Activated CD4-positive, CD25-positive, alpha-beta regulatory T cell treated with anti-CD3 and anti-CD28 coated beads, Interleukin-2, amount 50 U/mL, for 72 hours (primary cell): ENCODE measurements around the gene PPP1R15B.

ENCODE experiments used
- DNase-seq: peaks from one replicate; pipeline ENCODE4 v3.0.0; 2021

The PPP1R15B gene

DNA sequence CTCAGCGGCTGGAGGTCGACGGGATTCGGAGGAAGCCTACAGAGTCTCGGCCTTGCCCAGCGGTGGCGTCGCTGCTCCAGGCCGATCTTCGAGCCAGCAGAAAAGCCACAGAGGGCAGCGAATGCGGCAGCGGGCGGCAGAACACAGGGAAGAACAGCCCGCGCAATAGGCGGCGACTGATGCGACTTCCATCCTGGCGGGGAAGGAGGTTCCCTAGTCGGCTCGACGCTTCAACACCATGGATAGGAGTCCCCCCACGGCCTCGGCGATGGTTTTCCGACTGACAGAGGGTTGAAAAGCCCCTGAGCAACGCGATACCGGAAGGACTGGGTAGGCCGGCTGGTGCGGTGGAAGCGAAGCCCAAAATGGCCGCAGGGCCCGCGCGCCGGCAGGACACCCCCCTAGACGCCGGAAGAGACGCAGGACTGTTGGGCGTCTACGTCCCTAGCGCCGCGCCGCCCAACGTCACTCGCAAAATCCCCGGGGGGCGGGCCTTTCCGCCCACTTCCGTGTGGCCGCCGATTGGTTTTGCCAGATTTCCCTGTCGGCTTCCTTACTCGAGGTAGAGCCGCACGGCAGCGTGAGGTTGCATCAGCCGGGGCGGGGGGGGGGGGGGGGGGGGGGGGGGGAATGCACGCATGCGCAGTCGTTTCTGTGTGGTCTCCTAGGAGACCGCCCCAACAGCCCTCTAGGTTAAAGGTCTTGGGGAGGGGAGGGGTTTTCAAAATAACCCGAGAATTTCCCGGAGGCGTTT is at the start of gene PPP1R15B:
PPP1R15B (minus strand) TSS at position 367 of the 754 bp plus-strand sequence. CDS start 406 bp downstream, outside the sequence.
- DNase-seq, result peak; percentile 97

DNA sequence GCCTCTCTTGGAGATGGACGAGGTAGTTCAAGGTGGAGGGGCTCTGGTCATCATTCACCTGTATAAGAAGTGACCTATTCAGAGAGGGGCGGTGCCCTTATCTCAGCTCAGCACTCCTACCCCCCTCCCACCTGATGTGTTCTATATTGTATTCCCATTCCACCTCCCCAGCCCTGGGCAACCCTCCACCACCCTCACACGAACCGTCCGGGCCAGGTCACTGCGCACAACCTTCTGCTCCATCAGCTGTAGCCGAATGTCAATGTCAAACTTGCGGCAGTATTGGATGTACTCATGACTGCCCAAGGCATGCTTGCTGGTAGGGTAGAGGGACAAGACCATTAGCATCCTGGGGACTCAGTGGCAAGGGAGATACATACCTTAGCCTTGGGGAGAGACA is 48.7 kb upstream of the PPP1R15B start:
- no peak for DNase-seq

DNA sequence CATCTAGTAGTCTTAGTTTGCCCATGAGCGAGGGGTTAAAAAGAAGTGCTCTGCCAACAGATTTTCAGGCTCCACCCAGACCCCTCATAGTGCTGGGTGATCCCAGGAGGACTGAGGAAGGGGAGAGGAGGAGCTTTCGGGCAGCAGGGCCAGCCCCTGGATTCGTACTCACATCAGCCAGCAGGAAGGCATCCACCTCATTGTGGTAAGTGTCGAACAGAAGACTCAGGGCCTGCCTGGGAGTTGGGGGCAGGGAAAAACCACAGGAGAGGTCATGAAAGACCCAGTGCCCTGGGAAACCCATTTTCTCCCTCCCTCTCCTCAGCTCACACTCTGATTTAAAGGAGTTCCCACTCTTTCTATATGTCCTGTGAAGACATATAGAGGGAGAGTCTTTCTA is 48.1 kb upstream of the PPP1R15B start:
- DNase-seq, result no peak

DNA sequence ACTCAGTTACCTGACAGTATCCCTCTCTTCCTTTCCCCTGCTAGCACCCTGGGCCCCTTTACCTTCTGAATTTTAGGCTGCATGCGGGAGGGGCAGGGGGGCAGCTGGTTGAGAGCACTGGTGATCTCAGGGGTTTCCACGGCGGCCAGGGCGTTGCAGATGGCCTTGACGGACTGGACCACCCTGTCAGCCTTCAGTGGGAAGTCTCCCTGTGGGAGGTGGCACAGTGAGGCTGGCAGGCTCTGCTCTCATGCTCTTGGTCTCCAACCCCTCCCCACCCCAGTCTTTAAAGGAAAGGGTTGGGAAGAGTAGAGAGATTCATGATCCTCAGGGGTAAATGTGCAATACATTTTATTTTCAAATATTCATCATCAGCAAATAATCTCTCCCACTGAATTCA is 46.0 kb upstream of the PPP1R15B start:
- DNase-seq, result no peak

DNA sequence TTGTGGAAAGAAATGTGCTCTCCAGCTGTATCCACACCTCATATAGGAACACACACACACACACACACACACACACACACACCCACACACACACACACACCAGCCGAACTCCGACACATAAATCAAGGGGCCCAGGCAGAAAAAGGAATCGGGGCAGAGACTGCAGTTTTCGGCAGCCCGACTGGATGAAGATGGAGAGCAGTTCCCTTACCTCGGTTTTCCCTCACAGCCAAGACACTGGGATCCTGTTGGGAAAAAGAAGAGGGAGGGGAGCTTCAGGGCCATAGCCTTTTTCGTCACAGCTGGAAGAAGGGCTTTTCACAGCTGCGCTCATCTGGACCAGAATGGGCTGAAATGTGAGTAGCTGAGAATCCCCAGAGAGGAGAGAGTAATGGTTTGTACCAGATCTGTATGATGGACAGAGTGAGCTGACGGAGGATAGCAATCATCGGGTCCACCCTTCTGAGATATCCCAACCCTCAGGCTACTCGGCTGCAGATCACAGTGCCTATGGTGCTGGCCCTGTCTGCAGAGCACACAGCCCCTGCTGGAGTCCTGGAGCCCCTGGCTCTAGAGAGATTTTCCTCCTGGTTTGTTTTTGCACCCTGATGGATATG is 45.3 kb upstream of the PPP1R15B start:
- no peak for DNase-seq

DNA sequence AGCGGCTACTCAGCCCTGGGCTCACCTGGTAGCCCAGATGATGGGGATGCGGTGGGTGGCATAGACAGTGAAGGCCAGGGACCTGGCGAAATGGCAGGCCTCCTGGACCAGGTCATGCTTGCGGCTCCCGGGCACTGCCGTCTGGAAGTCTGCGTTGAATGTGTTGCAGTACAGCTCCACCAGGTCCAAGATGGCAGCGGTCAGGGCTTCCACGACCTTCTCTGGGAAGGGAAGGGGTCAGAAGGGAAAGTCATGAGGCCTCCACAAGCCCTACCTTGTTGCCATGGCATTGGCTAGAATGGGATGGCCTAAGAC is 44.2 kb upstream of the PPP1R15B start:
- DNase-seq, result no peak

DNA sequence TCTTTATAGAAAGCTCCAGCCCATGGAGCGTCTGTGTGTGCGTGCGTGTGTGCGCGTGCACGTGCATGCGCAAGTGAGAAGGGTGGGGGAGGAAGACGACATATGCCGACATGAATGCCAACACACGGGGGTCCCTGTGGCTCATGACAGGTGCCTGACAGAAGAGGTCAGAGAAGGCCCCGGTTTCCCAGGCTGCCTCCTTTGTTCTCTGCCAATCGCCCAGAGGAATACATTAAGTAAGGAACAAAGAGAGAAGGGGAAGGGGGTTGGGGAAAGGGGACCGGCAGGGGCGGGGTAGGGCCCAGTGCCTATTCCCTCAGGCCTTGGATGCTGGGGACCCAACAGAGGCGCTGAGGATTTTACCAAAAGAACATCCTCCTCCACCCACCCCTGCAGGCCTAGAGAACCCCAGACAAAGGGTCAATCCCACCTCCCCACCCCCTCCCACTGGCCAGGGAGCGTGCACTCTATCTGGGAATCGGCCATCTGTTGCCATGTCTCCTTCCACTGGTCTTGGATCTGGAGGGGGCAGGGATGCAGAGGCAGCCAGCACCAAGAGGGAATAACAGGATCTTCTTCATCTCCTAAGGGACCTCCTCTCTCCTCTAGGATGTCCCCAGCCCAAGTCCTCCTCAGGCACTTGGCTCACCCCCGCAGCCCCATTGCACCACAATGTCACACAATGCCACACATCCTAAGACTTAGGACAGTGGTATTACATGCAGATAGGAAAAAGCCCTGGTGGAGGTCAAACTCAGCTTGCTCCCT is 43.6 kb upstream of the PPP1R15B start:
- DNase-seq, result no peak

DNA sequence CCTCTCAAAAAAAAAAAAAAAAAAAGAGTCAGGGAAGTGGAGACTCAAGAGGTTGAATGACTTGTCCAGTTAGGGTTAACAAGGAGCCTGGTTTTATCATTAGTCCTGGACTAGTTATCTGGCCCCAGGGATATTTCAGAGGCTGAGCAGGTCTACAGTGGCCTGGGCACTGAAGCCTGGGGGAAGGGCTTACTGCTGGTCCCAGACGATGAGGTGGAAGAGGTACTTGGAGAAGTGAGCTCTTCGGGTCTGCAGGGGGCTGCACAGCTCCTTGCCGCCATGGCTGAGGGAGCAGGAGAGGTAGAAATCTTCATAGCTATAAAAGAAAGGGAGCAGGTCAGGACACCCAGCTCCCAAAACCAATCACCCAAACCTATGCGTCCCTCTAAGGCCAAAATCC is 42.9 kb upstream of the PPP1R15B start:
- DNase-seq, result no peak

DNA sequence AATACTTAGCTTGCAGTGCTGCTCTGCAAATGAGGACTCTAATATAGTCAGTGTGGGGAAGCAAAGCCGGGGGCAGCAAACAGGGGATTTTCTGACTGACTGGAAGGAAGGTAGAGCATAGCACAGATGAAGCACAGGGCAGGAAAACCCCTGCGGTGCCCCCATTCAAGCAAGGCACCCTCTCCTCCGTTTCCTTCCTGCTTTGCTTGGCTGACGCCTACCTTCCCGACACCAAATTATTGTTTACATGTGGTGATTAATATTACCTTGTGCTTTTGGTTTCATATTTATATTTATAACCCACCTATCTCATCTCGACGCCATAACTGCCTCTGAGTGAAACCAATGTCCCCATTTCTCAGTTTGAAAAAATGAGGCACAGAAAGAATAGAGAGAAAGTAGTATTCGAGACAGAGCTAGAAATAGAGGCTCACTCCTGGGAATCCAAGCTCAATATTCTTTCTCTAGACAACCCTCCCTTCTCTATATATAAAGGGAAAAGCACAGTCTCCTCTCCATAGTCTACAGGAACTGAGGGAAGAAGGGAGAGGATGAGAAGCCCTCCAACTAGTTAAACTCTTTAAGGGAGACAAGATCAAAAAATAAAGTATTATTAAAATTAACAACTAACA is 41.6 kb upstream of the PPP1R15B start:
- peak; percentile 53 for DNase-seq

DNA sequence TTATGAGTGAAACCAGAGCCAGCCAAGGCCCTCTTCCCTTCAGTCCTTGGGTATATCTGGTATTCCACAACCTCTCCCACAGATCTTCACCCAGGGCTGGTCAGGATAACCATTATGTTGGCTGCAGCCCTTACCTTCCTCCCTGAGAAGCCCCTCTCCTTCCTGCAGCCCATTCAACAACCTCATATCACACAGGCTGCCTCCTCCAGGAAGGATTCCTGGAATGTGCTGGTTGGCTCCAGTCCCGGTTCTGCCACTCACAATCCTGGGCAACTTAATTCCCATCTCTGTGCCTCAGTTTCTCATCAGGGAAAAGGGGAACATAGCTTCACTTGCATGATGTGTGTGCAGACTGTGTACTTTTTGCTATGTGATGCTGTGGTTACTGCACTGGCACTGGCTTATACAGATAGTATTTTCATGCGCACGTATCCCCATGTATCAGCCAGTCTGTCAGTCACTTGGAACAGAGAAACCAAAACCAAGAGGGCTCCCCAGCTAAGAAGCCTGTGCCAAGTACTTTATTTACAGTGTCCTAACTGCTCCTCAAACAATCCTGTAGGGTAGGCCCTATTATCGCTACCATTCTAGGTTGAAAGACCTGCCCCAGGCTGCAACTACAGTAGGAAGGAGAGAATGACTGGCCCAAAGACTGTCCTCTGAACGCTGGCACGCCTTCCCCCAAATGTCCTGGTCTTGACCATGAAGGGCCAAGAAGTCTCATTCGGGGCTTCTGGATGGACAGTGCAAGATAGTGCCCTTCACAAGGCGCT is 39.9 kb upstream of the PPP1R15B start:
- no peak for DNase-seq

DNA sequence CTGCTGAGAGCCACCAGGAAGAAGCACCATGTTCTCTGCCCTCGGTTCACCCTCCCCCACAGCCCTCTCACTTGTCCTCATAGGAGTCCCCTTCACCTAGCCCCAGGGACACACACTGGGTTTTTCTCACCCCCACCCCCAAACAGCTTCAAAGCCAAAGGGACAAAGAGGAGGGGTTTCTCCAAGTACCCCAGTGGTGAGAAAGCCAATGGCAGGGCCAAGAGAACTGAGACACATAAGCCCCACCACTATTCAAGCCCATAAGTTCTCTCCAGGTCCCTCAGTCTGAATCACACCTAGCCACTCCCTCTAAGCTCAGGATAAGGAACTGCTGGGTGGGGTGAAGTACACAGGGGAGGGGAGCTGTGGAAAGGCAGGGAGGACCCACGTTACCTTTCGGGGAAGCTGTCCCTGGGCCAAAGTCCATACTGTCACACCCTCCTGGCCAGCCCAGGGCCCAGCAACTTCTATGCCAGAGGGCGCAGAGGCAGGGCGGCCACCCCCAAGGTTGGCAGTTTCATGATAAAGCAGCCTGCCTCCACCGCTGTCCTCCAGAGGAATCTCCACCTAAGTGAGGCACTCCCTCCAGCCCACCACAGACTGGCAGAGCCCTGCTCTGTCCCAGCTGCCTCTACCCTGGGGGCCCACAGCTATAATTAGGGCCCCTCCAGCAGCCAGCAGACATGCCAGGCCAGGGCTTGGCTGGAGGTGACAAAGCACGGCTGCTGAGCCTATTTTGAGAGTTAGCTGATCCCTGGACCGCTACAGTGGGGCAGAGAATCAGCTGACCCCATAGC is 39.0 kb upstream of the PPP1R15B start:
- DNase-seq, result no peak

DNA sequence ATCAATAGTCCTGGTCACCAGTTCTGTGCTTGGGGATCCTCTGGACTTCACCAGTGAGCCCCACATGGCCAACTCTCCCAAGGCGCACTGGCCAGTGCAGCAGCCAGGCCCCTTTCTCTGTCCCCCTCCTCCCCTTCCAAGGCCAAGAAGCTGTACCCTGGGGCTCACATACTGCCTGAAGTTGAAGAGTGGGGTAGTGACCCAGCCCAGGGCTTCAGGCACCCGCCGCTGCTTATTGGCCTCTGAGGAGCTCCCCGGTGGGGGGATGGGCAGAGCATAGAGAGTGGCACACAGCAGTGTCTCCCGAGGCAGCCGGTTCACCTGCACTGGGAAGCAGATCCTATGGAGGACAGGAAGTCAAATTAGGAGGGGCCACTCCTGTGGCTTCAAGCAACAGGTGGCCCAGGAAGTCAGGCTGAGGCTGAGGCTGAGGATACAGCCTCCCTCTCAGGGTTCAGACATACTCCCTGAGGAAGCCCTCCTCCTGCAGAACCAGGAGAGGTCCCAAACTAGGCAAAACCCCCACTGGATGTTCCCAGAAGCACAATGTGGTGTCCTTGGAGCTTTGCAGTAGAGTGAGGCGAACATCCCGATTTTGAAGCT is 38.2 kb upstream of the PPP1R15B start:
- no peak for DNase-seq

DNA sequence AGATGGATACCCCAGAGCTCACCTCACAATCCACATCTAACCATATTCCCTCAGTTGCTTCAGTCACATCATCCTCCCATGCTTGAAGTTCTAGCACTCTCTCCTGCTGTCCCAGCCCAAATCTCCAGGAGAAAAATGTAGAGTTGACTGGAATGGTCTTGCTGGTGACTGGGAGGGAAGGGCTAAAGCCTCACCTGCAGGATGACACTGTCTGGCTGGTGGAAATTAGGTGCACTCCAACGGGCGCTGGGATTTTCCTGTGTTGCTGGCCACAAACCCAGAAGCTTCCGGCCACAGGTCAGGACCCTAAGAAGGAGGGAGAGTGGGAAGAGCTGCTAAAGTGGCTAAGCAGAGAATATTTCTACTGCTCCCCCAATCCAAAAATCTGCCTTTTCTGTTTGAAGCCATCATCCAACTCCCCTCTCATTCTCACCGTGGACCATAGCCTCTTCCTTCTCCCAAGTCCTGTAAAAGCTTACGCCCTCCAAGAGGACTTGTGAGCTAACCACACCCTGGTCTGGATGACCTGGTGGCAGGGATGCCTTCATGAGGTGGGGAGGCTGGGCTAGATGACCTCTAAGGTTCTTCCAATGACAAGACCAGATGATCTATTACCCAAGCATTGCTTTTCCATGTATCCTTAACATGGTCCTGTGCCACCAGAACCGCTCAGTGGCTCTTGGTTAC is 37.5 kb upstream of the PPP1R15B start:
- no peak for DNase-seq

DNA sequence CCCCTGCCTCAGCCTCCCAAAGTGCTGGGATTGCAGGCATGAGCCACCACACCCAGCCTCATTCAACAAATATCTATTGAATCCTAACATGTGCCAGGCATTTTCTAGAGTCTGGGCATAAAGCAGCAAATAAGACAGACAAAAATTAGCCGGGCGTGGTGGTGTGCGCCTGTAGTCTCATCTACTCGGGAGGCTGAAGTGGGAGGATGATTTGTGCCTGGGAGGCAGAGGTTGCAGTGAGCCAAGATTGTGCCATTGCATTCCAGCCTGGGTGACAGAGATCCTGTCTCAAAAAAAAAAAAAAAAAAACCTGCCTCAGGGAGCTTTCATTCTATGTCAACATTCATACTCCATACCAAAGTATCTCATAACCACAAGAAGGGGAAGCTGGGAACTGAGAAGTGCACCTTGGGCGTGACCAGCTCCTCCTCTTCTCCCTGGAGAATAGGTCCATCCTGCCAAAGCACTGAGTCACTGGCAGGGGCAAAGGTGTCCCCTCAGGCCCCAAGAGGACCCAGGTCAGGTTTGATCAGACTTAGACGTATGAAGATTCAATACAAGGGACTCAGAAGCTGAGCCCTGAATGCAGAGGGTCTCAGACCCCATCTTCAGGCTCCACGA is 36.8 kb upstream of the PPP1R15B start:
- no peak for DNase-seq

DNA sequence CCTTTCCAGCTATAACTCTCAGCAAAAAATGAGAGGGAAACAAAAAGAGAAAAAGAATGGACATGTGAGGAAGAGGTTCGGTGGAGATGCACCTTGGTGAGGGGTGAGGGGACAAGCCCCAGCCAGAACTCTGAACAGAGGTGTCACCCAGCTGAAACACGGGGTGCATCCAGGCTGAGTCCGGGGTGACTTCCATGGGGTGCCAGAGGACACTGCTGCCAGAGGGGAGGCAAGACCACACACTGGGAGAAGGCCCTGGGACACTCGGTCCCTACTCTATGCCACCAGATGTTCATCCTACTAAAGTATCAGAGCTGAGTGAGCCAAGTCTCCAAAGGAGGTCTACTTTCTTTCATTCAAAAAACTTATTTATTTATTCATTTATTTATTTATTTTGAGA is 36.1 kb upstream of the PPP1R15B start:
- DNase-seq, result no peak

DNA sequence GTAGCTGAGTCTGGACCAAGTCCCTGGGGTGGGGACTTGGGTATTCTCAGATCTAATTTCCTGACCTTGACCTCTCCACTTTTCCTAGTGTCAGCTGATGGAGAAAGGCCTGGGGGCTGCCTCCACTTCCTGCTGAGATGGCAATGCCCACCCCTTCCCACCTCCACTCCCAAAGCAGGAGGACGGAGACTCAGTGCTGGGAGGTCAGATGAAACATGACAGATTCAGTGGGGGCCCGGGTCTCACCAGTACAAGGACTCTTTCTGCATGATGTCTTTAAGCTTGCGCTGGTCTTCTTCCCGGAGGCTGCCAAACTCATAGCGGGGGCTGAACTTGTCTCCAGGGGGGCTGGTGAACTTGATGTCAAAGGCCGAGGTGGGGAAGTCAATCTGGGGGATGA is 35.6 kb upstream of the PPP1R15B start:
- DNase-seq, result no peak

DNA sequence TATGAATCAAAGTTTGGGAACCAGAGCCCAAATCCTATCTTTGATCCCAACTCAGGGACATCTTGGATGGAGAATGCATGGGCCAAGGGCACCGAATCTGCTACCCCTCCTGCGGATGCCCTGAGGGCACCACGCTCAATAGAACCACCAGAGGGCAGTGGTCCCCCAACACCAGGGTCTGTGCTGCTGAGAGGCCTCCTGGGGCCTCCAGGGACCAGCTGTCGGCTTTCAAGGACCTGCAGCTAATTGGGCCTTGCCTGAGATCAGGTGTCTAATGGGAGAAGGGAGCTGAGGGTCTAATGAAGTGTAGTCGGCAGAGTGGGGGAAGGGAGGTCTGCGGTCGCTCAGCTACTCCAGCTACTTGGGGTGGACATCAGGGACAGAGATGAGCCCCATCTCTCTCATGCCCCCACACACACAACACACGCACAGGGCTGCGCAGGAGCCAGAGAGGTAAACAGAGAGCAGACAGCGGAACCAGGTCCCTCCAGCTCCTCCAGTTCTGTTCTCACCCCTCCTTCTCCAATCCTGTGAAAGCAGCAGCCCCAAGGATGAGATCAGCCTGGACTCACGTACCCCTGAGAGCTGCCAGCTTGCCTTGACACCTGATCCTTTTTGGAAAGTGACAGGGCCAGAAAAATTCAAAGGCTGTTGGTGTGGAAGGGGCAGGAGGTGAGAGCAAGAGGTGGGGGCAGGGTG is 34.9 kb upstream of the PPP1R15B start:
- DNase-seq, result peak; percentile 68

DNA sequence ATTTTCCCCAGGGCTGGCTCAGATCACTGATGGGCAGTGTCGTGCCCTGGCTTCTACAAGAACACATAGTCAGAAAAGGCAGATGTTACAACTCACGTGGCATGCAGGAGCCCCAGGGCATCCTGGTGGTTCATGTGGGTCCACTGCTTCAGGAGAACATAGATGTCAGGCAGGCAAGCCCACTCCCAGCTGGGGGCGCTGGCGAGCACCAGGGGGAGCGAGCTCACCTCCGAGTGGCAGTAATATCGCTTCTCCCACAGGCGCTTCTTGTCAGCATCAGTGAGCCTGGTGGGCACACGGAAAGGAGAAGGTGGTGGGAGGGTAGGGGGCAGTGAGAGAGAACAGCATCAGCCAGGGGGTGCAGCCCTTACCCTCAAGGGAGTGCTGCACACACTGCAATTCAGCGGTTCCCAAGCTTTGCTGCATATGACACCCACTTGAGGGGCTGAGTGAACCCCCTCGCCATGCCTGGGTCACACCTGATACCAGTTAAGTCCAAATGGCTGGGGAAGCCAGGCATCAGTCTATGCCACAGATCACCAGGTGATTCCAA is 34.3 kb upstream of the PPP1R15B start:
- DNase-seq, result peak; percentile 55

DNA sequence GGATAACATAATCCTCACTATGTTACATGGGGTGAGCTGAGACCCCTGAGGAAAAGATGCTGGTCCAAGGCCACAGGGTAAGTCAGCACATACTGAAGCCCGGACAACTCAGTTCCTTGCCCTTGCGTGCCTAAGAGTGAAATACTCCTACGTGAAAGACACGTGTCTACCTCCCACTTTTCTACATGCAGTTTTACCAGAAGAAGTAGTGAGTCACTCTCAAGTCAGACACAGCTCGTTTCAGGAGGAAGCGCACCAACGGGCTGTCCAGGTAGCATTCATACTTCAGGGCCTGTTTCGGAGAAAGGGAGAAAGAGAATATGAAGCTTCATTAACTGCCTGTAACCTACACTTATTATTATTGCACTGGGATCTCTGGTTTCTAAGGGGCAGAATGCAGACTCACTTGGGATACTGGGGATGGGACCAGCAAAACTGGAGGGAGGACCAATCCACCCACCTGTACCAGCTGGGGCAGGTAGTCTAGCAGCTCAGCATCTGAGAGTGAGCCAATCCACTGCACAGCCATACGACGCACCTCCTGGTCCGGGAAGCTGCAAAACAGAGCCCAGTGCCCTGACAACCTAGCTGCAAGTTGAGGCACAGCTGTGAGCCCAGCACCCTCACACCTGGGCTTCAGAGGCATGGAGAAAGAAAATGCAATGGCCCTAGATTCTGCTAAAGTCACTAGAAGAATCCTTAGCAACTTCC is 32.4 kb upstream of the PPP1R15B start:
- no peak for DNase-seq
